Kidney capillary endothelial cell (primary cell): Measurements from ENCODE around the gene HSPA12A.
"Not testable (repeated sequence)": the region's sequence is repeated elsewhere in the genome, so short reads cannot be mapped to it uniquely, and the experiment has no call there.

ENCODE experiments used
- DNase-seq: peaks from one replicate; pipeline ENCODE4 v3.0.0-alpha.2; 2018; ENCODE audit warnings: low spot score

The HSPA12A gene

DNA sequence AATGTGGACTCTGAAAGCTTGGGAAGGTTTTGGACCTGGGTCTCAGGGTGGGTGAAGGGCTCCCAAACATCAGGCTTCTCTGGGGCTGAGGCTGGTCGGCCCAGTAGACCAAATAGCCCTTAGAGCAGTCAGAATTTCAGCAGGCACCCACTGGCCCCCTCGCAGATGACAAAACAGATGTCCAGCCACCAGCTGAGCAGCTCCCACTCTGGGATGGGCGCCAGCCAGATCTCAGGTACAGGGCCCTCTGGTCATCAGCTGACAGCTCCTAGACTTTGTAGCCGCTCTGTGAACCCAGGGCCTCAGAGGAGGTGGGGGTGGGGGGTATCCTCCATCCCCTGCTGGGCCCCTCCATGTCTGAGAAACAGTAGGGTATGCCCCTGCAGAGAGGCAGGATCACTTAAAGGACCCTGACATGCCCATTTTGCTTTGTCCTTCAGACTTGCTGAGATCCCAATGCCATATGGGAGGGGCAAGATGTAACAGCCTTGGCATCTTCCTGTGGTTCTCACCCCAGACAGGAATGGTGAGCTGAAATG is 26.5 kb downstream of the HSPA12A start:
- no peak for DNase-seq

DNA sequence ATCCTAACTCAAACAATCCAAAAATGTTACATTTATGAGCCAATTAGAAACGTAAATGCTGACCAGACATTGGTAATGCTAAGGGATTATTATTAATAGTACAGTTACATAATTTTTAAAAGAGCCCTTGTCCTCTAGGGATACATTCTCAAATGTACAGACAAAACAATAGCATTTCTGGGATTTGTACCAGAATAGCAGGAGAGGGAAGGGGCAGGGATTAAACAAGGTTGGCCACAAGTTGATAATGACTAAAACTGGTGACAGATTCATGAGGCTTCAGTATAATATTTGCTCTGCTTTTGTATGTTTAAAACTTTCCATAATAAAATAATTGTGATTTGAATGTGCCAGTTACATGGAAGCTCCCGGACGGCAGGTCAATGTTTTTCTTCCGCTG is 27.0 kb downstream of the HSPA12A start:
- DNase-seq, result no peak

DNA sequence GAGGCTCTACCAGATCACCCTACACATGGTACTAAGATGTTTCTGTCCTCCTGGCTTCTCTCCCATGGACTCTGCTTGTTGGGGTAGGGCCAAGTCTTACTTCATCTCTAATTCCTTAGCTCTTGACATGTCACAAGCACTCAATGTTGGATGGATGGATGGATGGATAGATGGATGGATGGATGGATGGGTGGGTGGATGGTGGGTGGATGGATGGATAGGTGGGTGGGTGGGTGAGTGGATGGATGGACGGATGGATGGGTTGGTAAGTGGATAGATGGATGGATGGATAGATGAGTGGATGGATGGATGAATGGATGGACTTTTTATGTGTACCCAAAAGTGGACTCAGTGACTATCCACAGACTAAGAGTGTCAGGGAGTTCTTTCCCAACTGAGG is 28.5 kb downstream of the HSPA12A start:
- no peak for DNase-seq

DNA sequence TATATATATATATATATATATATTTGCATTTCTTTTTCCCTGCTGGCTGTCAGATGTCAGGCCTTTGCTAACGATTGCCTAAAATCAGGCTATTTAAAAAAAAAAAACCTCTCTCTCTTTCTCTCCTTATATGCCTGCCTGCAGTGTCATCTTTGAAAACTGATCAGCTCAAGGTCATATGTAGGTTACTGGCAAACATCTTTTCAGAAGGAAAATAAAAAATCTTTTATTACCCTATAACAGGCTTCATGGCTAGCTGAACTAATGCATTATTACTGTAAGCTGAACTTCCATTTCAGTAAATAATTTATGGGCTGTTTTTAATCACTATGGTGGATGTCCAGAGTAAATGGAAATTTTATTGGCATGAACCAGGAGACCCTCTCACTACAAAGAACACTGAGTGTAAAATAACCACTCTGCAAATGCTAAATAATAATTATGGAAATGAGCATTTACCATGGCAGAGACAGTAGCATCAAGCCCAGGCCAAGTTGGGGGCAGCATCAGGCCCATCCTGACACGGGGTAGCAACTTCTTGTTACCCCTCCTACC is 29.3 kb downstream of the HSPA12A start:
- DNase-seq, result no peak

DNA sequence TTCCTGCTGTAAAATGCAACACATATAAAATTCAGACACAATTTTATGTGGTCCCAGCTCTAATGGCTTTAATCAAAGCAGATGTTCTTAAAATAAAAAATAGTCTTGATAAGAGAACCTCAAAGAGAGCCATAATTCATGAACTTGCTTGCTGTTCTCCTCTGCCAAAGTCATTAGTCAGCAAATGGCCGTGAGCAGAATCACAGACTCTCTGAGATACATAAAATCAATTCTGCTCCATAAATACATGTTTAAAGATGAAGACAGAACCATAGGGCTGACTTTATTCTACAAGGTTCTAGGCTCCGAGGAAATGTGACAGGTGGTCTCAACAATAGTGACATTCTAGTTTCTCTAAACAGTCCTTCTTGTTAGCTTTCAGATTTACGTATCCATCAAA is 29.8 kb downstream of the HSPA12A start:
- no peak for DNase-seq

DNA sequence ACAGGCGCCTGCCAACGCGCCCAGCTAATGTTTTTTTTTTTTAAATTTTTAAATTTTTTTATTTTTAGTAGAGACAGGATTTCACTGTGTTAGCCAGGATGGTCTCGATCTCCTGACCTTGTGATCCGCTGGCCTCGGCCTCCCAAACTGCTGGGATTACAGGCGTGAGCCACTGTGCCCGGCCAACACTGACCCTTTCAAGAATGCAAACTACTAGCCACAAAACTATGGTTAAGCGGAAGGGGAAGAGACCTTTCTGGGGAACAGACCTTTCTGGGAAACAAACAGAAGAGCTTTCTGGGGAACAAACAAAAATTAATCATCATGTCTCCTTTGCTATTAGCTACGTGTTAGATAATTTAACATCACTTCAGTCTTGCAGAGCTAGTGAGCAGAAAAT is 30.6 kb downstream of the HSPA12A start:
- not testable (repeated sequence) for DNase-seq

DNA sequence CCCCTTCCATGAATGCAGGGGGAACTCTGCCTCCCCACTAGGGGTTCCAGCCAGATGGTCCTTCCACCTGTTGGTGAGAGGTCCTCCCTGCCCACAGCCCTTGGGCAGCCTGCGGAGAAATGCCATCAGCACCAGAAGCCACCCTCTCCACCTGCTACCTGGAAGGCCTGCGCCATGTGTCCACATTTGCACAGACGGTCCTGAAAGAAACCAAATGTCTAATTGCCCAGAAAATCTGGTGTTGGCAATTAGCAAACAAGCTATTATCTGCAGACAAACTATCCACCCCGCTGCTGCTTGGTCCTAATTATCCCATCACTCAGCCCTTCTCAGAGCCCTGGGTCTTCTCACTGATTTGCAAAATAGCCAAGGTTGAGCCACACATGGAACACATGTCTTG is 32.3 kb downstream of the HSPA12A start:
- DNase-seq, result no peak

DNA sequence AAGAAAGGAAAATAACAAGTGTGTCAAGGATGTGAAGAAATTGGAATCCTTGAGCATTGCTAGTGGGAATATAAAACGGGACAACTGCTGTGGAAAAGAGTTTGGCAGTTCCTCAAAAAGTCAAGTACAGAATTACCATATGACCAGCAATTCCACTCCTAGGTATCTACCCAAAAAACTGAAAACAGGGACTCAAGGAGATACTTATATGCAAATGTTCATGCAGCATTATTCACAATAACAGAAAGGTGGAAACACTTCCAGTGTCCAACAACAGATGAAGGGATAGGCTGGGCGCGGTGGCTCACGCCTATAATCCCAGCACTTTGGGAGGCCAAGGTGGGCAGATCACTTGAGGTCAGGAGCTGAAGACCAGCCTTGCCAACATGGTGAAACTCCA is 33.5 kb downstream of the HSPA12A start:
- DNase-seq, result no peak

DNA sequence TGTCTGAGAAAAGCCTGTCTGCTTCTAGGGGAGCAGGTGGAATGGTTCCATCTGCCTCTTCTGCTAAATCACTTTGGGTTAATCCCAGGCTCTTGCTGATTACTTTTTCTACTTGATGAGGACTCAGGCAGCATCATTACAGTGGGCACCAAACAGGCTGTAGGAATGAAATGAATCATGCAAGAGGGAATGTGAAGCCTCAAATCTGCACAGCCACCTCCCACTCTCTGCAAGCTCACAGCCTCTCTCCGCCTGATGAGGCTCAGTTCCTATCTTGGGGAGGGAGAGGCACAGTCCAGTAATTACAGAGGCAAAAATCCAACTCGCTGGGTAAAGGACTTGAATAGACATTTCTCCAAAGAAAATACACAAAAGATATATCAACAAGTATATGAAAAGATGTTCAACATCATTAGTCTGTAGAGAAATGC is 34.0 kb downstream of the HSPA12A start:
- DNase-seq, result no peak

DNA sequence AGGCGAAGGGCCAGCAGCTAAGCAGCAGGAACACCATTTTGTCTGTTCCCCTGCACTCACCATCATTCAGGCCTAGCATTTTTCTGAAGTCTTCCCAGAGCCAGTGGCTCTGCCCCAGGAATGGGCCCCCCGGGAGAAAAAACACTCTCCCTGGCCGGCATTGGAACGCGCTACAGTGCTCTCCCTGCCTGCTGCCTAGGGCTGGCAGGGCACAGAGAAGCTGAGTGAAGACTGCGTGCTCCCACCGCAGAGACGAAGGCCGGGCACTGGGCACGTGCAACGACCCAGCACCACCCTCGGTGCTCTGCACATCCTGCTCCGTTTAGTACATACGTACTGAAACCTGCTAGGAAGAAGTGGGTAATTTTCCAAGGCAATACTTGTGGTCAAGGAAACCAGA is 34.4 kb downstream of the HSPA12A start:
- DNase-seq, result no peak

DNA sequence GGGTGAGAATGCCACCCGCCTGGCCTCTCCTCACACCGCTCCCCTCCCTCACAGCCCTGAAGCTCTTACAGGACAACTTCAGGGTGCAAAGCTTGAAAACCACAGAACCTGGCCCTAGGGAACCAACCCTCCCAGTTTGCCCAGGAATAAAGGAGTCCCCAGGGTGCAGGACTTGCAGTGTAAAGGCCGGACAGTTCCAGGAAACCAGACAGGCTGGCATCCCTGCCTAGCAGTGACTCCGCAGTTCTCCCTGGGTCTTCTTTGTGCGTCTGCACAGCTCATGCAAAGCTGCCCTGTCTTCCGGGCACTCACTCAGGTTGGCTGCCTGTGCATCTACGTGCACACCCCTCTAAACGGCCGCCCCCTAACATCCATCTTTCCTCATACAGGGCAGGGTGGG is 36.1 kb downstream of the HSPA12A start:
- no peak for DNase-seq

DNA sequence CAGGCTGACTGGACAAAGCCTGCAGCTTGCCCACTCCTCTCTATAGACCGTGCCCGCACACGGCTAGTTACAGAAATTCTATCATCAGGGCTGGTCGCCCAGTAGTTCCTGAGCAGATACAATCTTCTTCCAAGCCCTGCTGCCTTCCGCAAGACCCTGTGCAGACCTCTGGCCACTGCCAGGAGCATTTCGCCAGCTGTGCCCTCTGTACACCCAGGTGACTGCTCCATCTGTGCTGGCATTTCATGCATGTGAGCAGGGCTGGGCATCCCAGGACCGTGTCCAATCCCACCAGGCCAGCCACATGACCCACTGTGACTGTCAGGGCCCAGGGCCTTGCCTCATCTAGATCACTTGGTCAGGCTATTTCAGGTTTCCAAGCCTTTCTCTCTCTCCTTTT is 36.9 kb downstream of the HSPA12A start:
- no peak for DNase-seq

DNA sequence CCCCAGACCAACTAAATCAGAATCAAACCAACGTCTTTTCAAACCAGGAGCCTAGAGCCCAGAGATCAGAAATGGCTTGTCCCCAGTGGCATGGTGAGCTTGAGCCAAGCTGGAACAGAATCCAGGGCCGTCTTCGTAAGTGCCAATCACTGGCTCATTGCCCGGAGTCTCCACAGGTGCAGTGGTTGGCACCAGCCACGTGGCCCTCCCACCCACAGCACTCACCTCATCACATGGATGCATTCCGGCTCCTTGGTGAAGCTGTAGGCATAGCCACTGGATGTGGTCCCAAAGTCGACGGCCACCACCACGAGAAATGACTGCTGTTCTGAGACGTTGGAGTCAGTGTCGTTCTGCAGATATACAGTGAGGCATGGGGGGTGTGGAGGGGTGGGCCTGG is 37.4 kb downstream of the HSPA12A start:
- DNase-seq, result no peak

DNA sequence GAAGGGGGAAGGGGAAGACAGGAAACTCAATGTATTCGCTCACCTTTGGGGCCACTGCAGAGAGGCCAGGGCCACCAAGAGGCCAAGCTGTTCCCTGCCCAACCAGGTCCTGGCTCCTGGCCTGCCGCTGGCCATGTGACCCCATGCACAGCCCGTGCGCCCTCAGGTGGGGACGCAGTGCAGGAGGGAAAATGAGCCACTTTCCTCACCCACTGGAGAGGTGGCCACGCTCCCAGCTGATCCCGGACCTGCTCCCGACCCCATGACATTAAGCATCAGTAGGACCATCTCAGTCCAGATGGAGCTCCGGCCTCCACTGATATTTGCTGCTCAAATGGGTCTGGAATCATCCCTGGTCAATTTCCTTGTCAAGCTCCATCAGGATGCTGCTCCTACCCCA is 40.2 kb downstream of the HSPA12A start:
- DNase-seq, result no peak

DNA sequence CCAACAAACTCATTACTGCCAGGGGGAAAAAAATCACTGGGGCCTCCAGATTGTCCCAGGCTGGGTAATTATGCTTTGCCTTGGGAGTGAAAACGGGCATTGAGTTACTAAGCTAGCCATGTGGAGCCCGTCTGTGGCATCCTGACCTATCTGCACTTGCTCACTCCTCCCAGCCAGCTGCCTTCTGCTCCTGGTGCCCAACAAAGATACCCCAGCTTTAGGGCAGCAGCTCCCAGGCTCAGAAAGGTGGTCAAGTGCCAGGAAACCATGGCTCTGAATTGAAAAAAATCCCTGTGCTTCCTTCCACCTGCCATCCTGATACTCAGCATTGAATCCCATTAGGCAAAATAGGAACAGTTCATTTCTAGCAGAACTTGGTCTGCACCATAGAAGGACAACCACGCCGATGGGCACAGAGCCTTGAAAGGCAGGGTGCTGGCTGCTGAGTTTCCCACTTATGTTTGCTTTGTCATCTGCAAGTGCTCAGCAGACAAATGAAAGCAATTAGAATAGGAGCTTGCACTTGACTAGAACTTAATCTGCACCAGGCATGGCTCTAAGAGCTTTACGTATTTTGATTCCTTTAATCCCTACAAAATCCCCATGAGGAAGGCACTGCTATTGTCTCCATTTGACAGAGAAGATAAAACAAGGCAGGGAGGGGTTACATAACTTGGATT is 42.8 kb downstream of the HSPA12A start:
- no peak for DNase-seq

DNA sequence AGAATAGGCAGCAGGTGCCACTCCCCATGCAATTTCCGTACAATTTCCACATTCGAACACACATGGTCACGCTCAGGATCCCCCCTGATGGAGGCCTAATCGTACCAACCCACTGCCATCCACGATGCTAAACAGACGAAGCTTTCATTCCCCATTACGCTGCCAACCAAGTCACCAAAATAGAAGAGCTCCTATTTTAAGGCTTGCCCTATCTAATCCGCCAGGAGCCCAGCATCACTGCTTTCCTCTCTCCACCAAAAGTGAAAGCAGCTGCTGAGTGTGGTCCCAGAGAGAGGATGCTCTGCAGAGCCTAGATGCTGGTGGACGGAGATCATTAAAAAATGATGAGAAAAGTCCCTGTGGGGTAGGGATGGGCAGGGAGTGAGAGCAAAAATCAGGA is 43.3 kb downstream of the HSPA12A start:
- no peak for DNase-seq

DNA sequence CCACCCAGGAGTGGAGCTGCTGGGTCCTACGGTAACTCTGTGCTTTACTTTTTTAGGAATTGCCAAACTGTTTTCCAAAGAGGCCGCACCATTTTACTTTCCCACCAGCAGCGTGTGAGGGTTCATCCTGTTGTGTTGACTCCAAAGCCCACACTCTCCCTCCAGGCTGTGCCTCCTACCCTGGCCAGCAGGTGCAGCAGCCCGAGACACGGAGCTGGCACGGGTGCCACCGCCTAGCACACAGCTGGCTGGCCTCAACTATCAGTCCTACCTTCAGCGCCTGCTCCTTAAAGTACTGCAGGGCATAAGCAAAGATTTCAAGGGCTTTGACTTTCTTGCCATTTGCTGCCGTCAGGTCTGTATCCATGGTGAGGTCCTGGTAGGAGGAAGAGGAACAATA is 44.0 kb downstream of the HSPA12A start:
- no peak for DNase-seq

DNA sequence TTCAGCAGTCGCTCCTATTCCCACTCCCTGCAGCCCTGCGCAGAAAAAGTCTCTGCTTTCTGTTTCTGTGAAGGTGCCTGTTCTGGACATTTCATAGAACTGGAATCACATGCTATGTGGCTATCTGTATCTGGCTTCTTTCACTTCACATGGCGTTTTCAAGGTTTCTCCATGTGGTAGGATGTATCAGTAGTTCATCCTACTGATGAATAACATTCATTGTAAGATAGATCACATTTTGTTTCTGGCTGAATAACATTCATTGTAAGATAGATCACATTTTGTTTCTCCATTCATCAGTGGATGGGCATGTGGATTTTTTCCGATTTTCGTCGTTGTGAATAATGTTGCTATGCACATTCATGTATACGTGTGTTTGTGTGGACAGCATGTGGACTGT is 44.5 kb downstream of the HSPA12A start:
- no peak for DNase-seq

DNA sequence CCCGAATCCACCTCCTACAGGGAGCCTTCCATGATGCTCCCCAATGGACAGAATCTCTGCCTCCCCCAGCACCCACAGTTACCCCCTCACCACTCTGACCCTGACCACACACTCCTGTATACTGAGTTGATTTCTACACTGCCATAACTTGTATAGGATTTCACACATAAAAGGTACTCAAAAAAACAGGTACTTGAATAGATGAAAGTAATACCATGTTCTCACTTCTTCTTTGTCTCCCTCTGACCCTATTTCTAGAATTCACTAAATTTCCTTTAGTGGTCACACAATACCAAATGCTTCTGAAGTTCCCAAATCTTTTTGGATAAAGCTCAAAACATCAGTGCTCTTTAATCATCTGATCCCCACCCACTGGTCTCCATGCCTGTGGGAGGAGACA is 45.4 kb downstream of the HSPA12A start:
- DNase-seq, result no peak

DNA sequence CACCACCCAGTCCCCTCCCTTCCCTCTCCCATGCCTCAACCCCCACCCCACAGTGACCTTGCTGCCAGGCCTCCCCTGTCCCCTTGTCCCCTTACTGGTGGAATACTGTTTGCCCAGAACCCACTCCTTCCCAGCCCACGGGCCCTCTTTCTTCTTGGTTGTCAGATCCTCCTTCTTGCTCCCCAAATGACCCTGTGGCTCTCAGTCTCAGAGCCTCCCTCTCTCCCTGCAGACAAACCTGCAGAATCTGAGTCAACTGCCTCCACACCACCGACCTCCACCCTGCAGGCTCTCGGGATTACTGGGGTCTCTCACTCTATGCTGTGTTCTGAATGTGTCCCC is 47.5 kb downstream of the HSPA12A start:
- no peak for DNase-seq

DNA sequence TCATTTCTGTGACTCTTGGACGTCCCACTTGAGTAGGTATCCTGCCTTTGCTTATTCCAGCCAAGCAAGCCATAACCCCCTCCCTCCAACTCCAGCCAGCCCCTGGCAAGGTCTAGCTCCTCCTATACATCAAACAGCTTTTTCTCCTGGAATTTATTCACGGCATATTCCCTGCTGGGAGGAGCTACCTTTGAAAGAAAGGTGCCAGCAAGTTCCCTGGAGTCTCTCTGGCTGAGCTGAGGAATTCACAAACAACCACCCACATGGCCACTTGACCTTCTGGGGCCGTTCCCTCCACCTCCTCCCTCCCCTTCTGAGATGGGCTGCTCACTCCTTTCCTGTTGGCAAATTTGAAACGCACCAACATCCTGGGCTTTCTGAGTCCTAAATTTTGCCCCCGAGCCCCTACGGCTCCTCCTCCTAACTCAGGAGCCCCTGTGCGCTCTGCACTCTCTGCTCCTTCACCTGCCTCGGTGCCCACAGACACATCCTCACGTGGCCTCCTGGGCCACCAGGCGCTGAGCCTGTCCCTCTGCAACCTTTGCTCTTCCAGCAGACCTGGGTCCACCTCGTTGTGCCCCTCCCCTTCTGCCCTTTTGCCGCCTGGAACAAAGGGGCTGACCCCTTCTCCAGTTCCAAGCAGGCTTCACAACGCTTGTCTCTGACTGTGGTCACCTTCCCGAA is 48.0 kb downstream of the HSPA12A start:
- DNase-seq, result no peak

DNA sequence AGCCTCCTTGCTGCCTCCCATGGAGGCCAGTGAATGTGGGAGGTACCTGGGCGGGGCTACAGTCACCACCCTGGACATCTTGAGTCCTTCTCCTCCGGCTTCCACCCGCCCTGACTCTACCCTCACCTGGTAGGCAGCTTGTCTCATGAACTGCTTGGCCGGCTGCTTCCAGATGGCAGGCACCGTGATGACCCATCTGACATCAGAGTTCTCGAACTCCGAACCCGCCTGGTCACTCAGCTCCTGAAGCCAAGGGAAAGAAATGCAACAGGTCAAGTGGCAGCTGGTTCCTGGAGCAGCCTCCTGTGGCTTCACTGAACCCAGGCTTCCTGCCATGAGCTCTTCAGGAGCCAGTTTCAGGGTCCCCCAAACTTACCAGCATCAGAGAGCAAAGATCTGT is 50.1 kb downstream of the HSPA12A start:
- no peak for DNase-seq

DNA sequence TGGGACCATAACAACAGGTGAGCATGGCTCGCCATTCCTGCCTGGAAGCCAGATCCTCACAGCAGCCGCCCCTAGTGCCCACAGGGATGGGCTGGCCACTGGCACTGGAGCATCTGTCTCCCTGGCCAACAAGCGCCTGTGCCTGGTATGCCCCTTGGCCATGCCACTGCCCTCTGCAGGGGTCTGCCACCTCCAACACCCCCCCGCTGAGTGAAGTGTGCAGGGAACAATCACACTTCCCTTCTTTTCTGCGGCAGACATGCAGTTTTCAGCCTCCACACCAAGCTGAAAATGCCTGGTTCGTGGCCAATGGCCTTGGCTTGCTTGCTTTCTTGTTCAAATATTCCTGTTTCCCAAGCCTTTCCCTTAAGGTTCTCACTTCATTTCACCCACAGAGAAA is 50.7 kb downstream of the HSPA12A start:
- no peak for DNase-seq
